Activated gamma-delta T cell (primary cell): Measurements from ENCODE around the gene RADIL.

Experiments
- DNase-seq: peaks from one replicate; lab custom pipeline; 2025; lab: John Stamatoyannopoulos, UW

RADIL gene

GRCh38 chr7:4775250-4775847 lies 108.2 kb downstream of the RADIL start, which contains the start of gene AP5Z1:
Gene AP5Z1, plus strand, starts transcription at chr7:4775623. Its CDS starts 93 bp downstream, at chr7:4775716.
- peak; percentile 96 for DNase-seq

DNA sequence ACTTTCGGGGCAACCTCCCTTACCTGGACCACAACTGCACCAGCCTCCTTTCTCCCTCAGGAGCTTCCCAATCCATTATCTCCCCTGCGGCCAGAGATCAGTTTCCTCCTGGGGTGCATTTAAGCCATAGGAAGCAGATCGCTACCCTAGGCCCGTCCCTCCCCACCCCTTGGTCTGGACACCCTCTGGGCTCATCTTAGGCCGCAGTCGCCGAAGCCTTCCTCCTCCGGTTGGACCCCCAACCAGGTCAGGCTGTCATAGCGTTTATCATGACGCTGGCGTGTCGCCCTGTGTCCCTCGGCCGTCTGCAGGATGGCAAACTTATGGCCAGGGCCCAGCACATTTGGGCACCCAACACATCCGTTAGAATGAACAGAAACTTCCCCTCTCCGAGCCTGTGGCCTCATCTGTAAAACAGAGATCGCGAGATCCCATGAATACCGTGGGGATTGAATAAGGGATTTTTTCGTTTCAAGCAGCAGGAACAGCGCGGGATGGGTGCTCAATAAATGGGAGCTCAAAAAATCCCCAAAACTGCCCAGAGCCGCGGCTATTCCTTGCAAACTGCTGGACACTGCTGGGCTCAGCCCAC lies 108.8 kb downstream of the RADIL start:
- DNase-seq, result no peak

DNA sequence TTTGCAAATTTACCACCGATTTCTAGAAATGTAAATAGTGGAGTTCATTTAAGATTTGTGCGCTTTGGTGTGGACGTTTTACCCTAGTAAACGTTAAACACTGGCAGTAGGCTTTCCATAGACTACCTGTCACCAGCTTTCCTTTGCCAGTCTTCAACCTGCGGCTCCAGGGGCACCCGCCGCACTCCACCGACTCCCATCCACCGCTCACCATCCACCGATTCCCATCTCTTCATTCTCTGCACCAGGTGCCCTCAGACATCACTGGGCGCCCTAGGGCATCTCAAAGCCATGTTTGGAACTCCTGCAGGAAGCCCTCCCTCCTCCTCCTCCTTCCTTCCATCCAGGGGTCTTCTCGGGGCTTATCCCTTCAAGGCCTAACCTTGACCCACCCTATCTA lies 109.5 kb downstream of the RADIL start:
- DNase-seq, result no peak

- DNase-seq, result no peak
These were observed 111.2 kb downstream of the RADIL start for GRCh38 chr7:4772306-4772705.

DNA sequence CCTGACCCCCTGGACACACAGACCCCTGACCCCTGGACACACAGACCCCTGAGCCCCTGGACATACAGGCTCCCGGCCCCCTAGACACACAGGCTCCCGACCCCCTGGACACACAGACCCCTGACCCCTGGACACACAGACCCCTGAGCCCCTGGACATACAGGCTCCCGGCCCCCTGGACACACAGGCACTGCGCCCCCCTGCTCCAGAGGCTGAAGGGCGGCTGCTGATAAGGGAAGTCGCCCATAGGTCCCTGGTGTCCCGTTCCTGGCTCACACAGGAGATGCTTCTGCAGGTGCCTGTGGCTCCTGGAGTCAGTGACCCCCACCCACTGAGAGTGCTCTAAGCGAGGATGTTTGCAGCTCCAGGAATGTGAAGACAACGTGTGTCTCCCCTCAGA lies 111.8 kb downstream of the RADIL start:
- no peak for DNase-seq

DNA sequence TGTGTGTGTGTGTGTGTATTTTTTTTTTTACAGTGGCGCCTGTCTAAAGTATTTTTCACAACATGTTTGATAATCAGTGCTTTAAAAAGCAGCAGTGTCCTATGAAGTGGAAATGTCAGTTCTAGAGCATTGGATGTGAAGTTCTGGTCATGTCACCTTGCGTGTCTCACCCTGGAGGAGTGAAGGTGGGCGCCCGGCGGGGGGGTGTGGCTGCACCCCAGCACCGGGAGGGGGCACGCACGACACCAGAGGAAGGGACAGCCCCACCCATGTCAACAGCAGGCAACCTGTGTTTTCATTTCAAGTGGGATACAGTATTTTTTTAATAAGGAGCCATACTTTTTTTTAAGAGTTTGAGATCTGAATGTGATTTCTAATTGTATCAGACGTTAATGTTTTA lies 112.6 kb downstream of the RADIL start:
- DNase-seq, result no peak

- no peak for DNase-seq
These were observed 113.8 kb downstream of the RADIL start for GRCh38 chr7:4769761-4770160.

- DNase-seq, result no peak
These were observed 114.6 kb downstream of the RADIL start for GRCh38 chr7:4768597-4769569.

DNA sequence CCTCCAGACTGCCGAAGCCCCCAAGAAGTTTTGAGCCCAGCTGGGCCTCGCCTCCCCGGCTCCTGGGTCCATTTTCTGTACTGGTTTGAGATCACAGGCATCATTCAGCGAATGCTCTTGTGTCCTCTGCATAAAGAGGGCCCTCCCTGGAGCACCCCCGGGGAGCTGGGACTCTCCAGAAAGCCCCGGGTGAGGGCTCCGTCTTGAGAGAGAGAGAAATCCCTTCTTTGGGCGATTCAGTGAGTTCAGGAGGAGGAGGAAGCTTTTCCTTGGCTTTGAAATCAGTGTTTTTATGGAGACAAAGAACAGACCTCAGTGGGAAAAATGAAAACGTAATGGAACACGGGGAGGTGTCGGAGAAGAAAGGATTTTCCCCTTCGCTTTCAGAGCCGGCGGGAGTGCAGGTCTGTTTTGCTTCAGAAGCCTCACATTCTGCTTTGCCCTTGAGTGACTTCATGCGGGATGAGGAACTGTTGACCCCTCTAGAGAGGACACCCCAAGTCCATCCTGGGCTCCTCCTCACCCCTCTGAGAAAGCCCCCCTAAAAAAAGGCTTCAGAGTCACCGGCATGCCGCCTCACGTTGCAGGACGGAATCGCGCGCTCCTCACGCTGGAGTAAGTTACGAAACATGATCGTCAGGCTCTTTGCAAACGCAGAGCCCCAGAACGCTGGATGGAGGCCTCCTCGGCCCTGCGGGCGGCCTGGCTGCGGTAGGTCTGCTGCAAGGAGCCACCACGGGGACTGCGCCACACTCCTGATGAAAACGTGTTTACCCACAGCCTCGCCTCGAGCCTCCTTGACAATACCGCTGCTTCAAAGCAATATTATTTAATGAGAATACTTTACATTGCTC lies 116.6 kb downstream of the RADIL start:
- no peak for DNase-seq

DNA sequence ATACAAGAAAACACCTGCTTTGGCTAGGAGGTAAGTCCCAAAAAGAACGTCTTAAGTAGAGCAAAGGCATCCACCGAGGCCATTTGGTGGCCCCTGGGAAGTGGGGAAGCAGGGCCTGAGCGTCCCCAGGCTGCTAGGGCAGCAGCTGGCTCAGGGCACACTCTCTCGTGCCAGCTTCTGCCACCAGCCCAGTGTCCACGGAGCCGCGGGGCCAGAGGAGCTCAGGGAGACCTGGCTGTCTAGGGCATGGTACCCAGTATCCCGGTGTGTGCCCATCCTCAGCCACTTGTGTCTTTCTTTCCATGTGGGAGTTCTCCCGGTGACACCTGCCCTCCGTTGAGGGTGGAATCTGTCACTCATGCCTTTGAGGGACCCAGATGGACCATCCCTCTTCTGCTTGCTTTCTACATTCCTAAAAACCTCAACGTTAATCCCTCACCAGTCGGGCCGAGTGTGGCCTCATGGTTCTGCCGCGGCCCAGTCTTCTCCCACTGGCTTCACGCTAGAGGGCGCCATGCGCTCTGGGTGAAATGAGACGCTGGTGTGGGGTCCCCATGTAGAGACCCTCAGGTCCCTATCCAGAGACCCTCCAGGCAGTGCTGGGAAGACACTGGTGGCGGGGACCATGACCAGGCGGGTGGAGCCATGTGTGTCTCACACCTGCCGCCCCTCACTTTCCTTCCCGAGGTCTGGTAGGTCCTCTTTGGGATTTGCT lies 117.6 kb downstream of the RADIL start:
- DNase-seq, result no peak

GRCh38 chr7:4764402-4765007 lies 119.0 kb downstream of the RADIL start:
- no peak for DNase-seq

- DNase-seq, result no peak
These were observed 119.7 kb downstream of the RADIL start for GRCh38 chr7:4763794-4764185.

GRCh38 chr7:4763091-4763793 lies 120.3 kb downstream of the RADIL start:
- DNase-seq, result no peak

- no peak for DNase-seq
These were observed 121.1 kb downstream of the RADIL start for GRCh38 chr7:4762121-4763055.

DNA sequence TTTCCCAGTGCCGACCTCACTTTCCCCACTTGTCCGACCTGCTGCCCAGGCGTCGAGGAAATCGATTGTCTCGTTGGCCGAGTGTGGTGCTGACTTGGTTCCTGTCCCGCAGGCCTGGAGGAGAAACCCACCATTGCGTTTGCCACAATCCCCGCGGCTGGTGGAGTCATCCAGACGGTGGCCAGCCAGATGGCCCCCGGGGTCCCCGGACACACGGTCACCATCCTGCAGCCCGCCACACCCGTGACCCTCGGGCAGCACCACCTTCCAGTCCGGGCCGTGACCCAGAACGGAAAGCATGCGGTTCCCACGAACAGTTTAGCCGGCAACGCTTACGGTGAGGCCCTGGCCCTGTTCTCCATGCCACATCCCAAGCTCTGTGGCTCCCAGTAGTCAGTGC lies 122.6 kb downstream of the RADIL start:
- DNase-seq, result no peak

DNA sequence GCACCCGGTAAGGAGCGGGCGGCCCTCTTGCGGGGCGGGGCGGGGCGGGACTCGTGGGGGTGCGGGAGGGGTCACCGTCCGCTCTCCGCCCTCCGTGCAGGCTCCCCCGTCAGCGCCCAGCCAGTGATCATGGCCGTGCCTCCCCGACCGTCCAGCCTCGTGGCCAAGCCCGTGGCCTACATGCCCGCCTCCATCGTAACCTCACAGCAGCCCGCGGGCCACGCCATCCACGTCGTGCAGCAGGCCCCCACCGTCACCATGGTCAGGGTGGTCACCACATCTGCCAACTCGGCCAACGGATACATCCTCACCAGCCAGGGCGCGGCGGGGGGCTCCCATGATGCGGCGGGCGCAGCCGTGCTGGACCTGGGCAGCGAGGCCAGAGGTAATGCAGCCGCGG lies 124.3 kb downstream of the RADIL start:
- no peak for DNase-seq

DNA sequence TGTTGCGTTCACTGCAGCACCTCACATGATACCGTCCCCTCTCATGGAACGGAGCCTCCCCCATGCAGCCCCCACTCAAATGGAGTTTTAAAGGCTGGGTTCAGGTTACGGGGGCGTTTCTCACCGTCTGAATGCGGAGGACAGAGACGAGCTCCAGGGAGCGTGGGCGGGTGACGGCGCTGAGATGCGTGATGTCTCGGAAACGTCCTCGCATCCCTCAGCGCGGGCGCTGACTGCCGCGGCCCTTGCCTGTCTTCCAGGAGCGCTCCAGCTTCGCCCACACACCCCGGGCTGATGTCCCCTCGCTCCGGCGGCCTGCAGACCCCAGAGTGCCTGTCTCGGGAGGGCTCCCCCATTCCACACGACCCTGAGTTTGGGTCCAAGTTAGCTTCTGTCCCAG lies 124.7 kb downstream of the RADIL start:
- no peak for DNase-seq

DNA sequence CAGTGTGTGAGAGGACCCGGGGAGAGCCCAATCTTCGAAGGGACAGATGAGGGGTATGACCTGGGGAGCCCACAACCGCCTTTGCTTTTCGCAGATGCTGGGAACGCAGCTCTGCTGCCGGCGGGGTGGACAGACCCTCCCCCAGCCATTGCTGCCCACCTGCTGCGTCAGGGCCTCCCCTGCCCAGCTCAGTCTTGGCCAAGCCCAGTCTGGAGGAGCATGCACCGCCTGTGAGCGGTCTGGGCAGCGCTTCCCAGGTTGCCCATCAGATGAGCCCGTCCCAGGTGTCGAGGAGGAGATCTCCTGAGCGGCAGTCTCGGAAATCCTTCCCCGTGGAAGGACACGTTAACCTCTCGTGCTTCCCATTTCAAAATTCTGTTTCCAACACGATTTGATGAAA lies 125.4 kb downstream of the RADIL start:
- no peak for DNase-seq

DNA sequence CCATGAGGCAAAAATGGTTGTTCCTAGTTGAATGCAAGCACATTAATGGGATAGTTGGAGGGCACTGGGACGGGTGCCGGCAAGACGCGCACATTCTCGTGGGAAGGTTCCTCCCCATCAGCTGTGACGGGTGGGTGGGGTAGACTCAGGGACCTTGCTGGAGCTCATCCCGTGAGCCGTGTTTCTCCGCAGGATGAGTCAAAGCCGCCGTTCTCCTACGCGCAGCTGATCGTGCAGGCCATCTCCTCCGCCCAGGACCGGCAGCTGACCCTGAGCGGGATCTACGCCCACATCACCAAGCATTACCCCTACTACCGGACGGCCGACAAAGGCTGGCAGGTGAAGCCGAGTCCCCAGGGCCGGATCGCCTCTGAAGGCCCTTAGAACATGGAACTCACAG lies 128.5 kb downstream of the RADIL start:
- no peak for DNase-seq
